ENCODE results near the gene OXNAD1. TPM values are rescaled to one million over a fixed set of nuclear protein-coding genes. Genes with fewer than 3 reads are reported as not detected.

The OXNAD1 gene
- total RNA-seq, 1 experiment from 2014 or later = 23.7 TPM

- Histone ChIP-seq H2BK5ac (ENCODE audit: insufficient read length, low read length) (no peak overlapping the region), H3K79me1 (ENCODE audit: insufficient read depth, low read depth, low read length, poor library complexity, severe bottlenecking) (no peaks in the 10 kb centered on the region), H3K27me3 (ENCODE audit: insufficient read depth, low read length) (no peaks in the 10 kb centered on the region), H3T11ph (ENCODE audit: low read length) (no peak overlapping the region), H2AK5ac (ENCODE audit: insufficient read length, low read length) (no peak overlapping the region), H3K18ac (ENCODE audit: insufficient read length, low read depth, low read length) (no peak overlapping the region), H4K91ac (ENCODE audit: insufficient read length, low read depth, low read length) (no peak overlapping the region), H2BK120ac (ENCODE audit: low read depth, low read length, poor library complexity, severe bottlenecking) (no peak overlapping the region), H3K56ac (ENCODE audit: insufficient read length, low read depth, low read length) (no peak overlapping the region), H3K23me2 (ENCODE audit: insufficient read length, low read depth, low read length, poor library complexity, severe bottlenecking) (no peaks in the 10 kb centered on the region), H3K79me2 (ENCODE audit: insufficient read depth, low read length) (no peaks in the 10 kb centered on the region), H2BK15ac (ENCODE audit: low read depth, low read length) (no peak overlapping the region), H3K4ac (ENCODE audit: low read depth, low read length) (no peak overlapping the region), H3K4me1 (ENCODE audit: insufficient read depth, low read length) (no peaks in the 10 kb centered on the region), H3K9ac (ENCODE audit: extremely low read depth, insufficient read length, low read length) (no peak overlapping the region), H2BK20ac (ENCODE audit: low read depth, low read length, poor library complexity, severe bottlenecking) (no peak overlapping the region), H3K27ac (ENCODE audit: insufficient read length, low read depth, low read length) (no peak overlapping the region), H3K9me3 (ENCODE audit: control insufficient read depth, low read depth, low read length) (no peaks in the 10 kb centered on the region), H4K20me1 (ENCODE audit: control insufficient read depth, insufficient read depth, insufficient read length) (no peaks in the 10 kb centered on the region), H2AFZ (ENCODE audit: low read length) (no peak overlapping the region), H2BK12ac (ENCODE audit: insufficient read length, low read depth, low read length) (no peak overlapping the region), H4K8ac (replicated peaks; ENCODE audit: insufficient read length, low read depth, low read length) (no peak overlapping the region), H3K14ac (ENCODE audit: insufficient read depth, low read length) (no peak overlapping the region), H3K23ac (ENCODE audit: insufficient read length, low read depth, low read length) (no peak overlapping the region), H4K5ac (ENCODE audit: insufficient read length, low read depth, low read length) (no peak overlapping the region), H3K4me2 (ENCODE audit: insufficient read depth, insufficient read length, low read length) (no peak overlapping the region)
- Mint-ChIP-seq H3K4me1 (peaks cover 7 to 15% of the 10 kb centered on the region in 2 experiments), H3K27ac (no peak overlapping the region; a peak in 2 of 7 replicates), H3K27me3 (ENCODE audit: low read depth) (no peaks in the 10 kb centered on the region; the same call in 1 of the 2 replicates), H3K36me3 (ENCODE audit: insufficient read depth in 1 of 3, low read depth in 3 of 3) (peaks cover 9 to 26% (median 15%) of the 10 kb centered on the region in 3 experiments; a peak in 6 of 7 replicates), H3K9me3 (no peaks in the 10 kb centered on the region), H3K4me3 (no peak overlapping the region)
- no peak for DNase-seq
- TF ChIP-seq, protein P1, sequence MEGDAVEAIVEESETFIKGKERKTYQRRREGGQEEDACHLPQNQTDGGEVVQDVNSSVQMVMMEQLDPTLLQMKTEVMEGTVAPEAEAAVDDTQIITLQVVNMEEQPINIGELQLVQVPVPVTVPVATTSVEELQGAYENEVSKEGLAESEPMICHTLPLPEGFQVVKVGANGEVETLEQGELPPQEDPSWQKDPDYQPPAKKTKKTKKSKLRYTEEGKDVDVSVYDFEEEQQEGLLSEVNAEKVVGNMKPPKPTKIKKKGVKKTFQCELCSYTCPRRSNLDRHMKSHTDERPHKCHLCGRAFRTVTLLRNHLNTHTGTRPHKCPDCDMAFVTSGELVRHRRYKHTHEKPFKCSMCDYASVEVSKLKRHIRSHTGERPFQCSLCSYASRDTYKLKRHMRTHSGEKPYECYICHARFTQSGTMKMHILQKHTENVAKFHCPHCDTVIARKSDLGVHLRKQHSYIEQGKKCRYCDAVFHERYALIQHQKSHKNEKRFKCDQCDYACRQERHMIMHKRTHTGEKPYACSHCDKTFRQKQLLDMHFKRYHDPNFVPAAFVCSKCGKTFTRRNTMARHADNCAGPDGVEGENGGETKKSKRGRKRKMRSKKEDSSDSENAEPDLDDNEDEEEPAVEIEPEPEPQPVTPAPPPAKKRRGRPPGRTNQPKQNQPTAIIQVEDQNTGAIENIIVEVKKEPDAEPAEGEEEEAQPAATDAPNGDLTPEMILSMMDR (conservative IDR thresholded peaks at IDR 0.05) = no peak
- WGBS (ENCODE audit: extremely low coverage, insufficient read length, low lambda C conversion rate) = no CpG with 5 or more reads among the region's 4 CpGs
Observed at GRCh38 chr3:16325850-16326249, 60.8 kb downstream of the OXNAD1 start.
